ENCODE data around the gene MYADML2.

MYADML2 gene

GRCh38 chr17:81909966-81910839, 36.8 kb downstream of the MYADML2 start:
- DNase-seq, result no peak

- DNase-seq, result no peak
Measured at GRCh38 chr17:81909231-81909630, 37.8 kb downstream of the MYADML2 start.

- DNase-seq, result no peak
Measured at GRCh38 chr17:81908793-81909192, 38.2 kb downstream of the MYADML2 start.

GRCh38 chr17:81907219-81908145, 39.6 kb downstream of the MYADML2 start:
- DNase-seq, result no peak

- no peak for DNase-seq
Measured at GRCh38 chr17:81906476-81907218, 40.4 kb downstream of the MYADML2 start.

- DNase-seq, result no peak
Measured at GRCh38 chr17:81905993-81906392, 41.0 kb downstream of the MYADML2 start.

GRCh38 chr17:81905424-81905875, 41.6 kb downstream of the MYADML2 start:
- no peak for DNase-seq

GRCh38 chr17:81904600-81905423, 42.2 kb downstream of the MYADML2 start:
- no peak for DNase-seq

GRCh38 chr17:81903896-81904599, 43.0 kb downstream of the MYADML2 start:
- DNase-seq, result no peak

GRCh38 chr17:81903415-81903831, 43.6 kb downstream of the MYADML2 start:
- no peak for DNase-seq

- DNase-seq, result no peak
Measured at GRCh38 chr17:81902653-81903414, 44.2 kb downstream of the MYADML2 start.

- no peak for DNase-seq
Measured at GRCh38 chr17:81902023-81902652, 44.9 kb downstream of the MYADML2 start, which contains the start of gene NPB. Gene NPB (plus strand): TSS chr17:81902238. CDS start chr17:81902278, 40 bp downstream.

- DNase-seq, result no peak
Measured at GRCh38 chr17:81901167-81902022, 45.6 kb downstream of the MYADML2 start.

- no peak for DNase-seq
Measured at GRCh38 chr17:81900181-81900820, 46.7 kb downstream of the MYADML2 start.

GRCh38 chr17:81899514-81900166, 47.4 kb downstream of the MYADML2 start:
- no peak for DNase-seq

GRCh38 chr17:81898885-81899284, 48.1 kb downstream of the MYADML2 start:
- no peak for DNase-seq

GRCh38 chr17:81898029-81898866, 48.8 kb downstream of the MYADML2 start:
- DNase-seq, result no peak

Data from CD4-positive, alpha-beta T cell treated with Interleukin-17A for 4 hours (primary cell).